HG02970 (cell line): ENCODE results near the gene TJP2.
"Not testable (repeated sequence)": the region's sequence is repeated elsewhere in the genome, so short reads cannot be mapped to it uniquely, and the experiment has no call there.

Source experiments
- ATAC-seq: cut with Tn5 transposase; IDR thresholded peaks from one replicate; pipeline ENCODE4 v1.9.1; 2021; ENCODE audit warnings: mild to moderate bottlenecking, moderate library complexity, moderate number of reproducible peaks; ENCODE audit not compliant: unreplicated experiment, low FRiP score

Gene TJP2

GRCh38 chr9:69157751-69158466 lies 16.2 kb upstream of the TJP2 start:
- no peak for ATAC-seq

DNA sequence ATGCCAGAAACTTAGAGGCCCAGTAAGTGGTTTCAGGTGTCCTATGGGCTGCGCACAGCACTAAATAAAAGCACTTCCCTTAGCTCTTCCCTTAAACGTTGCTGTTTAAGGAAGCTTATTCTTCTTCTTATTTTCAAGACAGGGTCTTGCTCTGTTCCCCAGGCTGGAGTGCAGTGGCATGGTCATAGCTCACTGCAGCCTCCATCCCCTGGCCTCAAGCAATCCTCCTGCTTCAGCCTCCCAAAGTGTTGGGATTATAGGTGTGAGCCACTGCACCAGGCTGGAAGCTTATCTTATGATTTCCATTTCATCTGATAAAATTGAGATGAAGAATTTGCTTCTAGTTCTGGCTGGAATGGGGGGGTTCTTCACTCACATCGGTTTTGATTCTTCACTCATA lies 15.6 kb upstream of the TJP2 start:
- ATAC-seq, result no peak

GRCh38 chr9:69164573-69164972 lies 9.5 kb upstream of the TJP2 start:
- ATAC-seq, result not testable (repeated sequence)

DNA sequence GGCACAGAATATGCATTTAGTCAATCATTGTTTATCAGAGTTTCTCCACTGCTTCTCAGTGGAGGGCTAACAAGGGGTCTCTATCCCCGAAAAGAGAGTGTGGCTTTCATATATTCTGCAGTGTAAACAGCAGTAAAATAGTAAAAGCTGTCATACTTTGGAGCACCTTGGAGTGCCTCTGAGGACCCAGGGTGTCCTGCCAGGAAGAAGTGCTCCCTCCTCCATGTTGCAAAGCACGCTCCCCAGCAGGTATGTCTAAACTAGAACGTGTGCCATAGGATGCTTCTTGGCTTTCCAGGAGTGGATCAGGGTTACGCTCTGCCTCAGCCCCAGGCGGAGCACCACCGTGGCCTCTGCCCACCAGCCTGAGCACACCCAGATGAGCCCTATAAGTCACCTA lies 8.5 kb upstream of the TJP2 start:
- ATAC-seq, result no peak

DNA sequence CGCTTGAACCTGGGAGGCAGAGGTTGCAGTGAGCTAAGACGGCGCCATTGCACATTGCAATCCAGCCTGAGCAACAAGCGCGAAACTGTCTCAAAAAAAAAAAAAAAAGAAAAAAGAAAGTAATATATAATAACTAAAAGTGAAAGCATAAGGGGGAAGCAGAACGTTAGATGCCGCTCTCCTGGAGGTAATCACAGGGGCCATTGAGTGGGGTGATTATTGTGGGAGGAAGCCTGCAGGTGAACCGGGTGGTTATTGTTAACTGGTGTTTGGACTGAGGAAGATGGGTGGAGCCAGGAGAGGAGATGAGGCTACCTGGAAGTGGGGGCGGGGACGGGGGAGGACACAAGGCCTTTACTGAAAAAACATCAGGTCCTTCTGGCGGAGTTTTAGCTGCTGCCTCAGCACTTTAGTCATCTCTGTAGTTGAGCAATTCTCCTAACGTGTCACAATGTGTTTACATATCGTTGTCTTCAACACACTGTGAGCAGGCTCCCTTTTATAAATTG lies 5.3 kb upstream of the TJP2 start:
- no peak for ATAC-seq

DNA sequence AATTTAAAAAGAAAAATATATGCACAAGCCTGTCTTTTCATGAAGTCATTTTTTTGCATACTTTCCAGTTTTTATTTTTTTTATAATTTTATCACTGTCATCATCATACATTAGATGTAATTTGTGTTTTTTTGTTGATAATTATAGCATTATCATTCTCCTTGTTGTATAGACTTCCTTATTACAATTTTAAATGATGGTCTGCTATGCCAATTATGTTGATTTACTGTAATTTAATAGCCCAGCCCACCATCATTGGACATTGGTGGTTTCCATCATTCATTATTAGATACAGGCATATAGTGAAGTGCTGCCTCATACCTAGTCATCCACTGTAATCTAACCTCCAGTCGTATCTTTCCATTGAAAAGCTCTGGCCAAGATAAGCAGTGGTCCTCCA lies 3.8 kb upstream of the TJP2 start:
- ATAC-seq, result no peak

- ATAC-seq, result no peak
These were observed 3.0 kb upstream of the TJP2 start for GRCh38 chr9:69171049-69171448.

DNA sequence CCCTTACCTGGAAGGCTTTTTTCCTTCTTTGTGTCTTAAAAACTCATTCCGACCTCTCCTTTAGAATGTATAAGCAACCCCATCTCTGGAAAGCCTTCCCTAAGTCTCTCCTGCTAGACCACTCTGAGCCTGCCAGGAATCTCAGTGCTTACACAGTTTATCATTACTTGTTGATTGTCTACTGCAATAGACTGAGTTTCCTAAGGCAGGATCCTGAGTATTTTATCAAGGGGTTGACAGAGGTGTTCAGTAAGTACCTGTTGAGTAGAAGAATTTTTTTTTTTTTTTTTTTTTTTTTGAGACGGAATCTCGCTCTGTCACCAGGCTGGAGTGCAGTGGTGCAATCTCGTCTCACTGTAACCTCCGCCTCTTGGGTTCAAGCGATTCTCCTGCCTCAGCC lies 2.6 kb upstream of the TJP2 start:
- ATAC-seq, result no peak

DNA sequence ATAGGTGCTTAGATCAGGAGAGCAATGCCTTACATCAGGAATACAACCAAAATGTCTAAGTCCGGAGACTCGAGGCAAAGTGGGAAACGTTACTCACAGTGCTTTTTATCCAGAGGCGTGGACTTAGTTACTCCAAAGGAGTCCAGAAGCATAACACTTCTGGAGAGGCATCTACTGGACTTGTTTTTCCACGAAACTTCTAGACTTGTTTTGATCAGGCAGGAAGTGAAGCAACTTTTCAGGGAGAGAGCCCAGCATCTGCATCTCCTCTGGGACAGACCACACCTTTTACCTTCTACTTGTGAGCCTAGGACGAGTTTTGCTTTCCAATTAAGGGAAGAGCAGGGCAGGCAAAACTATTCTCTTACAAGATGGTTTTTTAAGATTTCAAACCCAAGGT lies 1.2 kb upstream of the TJP2 start:
- ATAC-seq, result no peak

- ATAC-seq, result no peak
These were observed 583 bp upstream of the TJP2 start for GRCh38 chr9:69173497-69173890.

GRCh38 chr9:69174616-69175463 lies 763 bp downstream of the TJP2 start:
- ATAC-seq, result peak; percentile 45

GRCh38 chr9:69175486-69175885 lies 1.4 kb downstream of the TJP2 start:
- ATAC-seq, result no peak

DNA sequence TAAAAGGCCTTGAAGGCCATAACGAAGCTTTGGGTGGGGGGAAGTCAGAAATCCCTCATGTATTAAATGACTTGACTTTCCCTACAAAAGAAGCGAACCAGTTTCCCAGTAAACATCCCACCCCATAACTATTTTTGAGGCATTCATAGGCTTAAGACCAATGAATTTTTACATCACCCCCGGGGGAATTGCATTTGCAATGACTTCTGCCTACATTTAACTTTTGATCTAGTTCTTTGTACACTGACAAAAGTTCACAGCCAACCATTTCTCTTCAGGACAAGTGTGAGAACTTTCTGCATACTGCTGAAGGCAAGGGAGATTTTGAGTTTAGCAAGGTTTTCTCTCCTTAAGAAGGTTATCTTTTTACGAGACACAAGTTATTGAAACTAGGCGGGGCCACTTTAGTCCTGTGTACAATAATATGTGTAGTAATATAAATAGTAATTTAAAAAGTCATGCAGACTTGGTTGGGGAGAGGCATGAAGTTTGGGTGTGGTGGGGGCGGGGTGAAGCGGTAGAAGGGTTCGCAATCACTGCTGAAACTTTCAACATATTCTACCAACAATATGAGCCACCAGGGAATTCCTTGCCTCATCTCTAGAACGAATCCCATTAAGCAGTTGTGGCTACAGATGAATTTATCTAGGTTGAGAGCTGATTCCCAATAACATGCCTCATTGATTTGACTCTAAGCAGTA lies 2.5 kb downstream of the TJP2 start:
- ATAC-seq, result no peak

GRCh38 chr9:69178583-69179011 lies 4.5 kb downstream of the TJP2 start:
- no peak for ATAC-seq

DNA sequence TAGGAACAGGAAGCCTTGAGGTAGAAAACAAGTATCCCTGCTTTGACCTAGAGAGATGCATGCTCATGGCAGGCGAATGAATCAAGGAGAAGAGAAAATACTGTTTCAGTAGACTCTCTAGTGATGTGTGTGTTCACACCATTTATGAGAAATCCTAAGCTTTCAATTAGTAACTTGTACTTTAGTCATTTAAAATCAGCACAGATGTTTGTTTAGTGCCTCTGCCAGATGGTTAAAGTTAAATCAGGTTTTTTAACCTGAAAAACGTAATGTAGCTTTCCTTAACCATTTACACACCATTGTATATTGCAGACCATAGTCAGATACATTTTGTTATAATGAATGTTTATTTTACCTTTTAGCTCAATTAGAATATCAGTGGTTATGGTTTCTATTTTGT lies 5.0 kb downstream of the TJP2 start:
- ATAC-seq, result no peak

DNA sequence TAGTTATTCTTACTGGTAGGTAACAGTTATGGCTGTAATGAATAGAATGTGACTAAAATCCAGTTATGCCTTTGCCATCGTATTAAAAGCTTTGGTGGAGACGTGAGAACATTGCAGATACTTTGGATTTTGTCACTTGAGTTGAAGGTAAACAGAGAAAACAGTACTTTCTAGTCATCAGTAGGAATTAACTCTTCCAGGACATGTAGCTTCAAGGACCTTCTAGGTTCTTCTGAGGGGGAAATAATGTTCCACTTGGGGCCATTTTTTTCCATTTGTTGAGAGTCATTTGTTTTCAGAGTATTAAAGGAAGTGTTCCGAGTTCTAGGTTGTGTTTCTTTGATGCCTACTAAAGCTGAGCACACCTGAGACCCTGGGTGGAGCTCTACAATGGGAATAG lies 6.1 kb downstream of the TJP2 start:
- no peak for ATAC-seq

DNA sequence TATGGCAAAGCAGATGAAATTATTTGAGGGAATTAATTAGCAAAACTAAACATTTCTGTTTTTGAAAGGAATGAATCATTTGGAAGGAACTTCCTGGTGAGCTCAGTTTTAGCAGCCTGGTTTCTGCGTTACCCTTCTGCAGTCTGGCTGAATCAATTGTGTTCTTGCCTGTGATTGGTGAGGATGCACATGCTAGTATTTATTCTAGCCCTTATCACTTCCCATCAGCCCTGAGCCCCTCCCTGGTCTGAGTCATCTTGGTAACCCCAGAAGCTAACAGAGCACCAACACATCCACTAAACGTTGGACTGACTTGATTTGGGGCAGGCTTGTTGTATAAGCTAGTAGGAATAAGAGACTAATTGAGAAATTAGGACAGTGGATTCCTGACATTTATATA lies 6.6 kb downstream of the TJP2 start:
- no peak for ATAC-seq

- no peak for ATAC-seq
These were observed 7.9 kb downstream of the TJP2 start for GRCh38 chr9:69181908-69182353.

- ATAC-seq, result no peak
These were observed 10.2 kb downstream of the TJP2 start for GRCh38 chr9:69184266-69184665.

DNA sequence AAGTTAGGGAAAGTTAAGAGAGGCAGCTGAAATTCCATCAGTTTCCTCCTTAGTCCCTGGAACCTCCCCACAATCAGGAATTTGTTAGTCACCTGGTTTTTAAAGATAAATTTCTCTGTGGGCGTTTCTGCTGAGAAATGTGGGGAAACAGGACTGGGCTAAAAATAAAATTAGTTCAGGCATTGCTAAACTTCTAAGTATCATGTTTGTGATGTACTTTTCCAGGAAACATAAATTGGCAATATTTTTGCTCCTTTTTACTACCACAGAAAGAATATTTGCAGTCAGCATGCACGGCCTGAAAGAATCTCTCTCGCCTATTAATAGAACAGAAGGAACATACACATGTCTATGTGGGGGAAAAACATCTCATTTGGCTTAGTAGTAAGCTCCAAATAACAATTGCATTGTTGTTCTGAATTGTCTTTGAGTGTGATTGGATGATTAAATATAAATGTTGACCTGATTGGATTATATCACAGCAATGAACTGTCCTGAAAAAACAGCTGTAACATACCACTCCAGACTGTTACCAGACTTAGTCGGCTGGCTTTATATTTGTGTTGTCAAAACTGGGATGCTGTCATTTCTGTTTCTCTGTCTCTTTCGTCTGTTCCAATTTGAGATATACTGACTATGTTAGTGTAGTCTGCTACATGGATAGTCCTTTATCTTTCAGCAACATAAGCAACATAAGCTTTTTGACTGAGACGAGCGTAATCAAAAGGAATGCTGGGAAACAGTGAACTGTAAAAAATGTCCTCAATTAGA lies 12.9 kb downstream of the TJP2 start:
- ATAC-seq, result no peak
